ENCODE data around the gene FHAD1. TPM values are rescaled to one million over a fixed set of nuclear protein-coding genes. Genes with fewer than 3 reads are reported as not detected.

Gene FHAD1
- total RNA-seq, 1 donor from 2014 or later, result 1.7 TPM

DNA sequence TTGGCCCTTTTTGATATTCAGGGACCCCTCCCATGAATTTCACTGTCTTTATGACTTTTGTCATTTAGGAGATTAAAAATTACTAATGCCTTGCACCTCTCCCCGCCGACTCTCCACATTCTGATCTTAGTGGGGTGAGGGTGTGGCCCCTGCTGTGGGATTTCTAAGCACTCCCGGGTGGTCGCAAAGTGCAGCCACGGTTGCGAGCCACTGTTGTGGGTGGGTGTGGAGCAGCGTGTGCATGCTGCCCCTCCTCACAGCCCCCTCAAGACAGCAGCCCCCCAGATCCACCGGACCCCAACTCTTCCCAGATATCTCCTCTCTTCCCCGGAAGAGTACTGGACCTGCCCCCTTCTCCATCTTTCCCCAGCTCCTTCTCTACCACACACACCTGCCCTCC lies 96.1 kb downstream of the FHAD1 start:
- TF ChIP-seq, protein P1, sequence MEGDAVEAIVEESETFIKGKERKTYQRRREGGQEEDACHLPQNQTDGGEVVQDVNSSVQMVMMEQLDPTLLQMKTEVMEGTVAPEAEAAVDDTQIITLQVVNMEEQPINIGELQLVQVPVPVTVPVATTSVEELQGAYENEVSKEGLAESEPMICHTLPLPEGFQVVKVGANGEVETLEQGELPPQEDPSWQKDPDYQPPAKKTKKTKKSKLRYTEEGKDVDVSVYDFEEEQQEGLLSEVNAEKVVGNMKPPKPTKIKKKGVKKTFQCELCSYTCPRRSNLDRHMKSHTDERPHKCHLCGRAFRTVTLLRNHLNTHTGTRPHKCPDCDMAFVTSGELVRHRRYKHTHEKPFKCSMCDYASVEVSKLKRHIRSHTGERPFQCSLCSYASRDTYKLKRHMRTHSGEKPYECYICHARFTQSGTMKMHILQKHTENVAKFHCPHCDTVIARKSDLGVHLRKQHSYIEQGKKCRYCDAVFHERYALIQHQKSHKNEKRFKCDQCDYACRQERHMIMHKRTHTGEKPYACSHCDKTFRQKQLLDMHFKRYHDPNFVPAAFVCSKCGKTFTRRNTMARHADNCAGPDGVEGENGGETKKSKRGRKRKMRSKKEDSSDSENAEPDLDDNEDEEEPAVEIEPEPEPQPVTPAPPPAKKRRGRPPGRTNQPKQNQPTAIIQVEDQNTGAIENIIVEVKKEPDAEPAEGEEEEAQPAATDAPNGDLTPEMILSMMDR (conservative IDR thresholded peaks at IDR 0.05), result no peak
- Mint-ChIP-seq H3K27me3 (ENCODE audit: low read depth) (peaks cover 5% of the 10 kb centered on the region), H3K4me1 (peaks cover 10% of the 10 kb centered on the region), H3K4me3 (no peak overlapping the region), H3K9me3 (peaks cover 4% of the 10 kb centered on the region), H3K27ac (ENCODE audit: unreplicated experiment) (no peak overlapping the region), H3K36me3 (ENCODE audit: low read depth) (no peaks in the 10 kb centered on the region)
- DNase-seq (ENCODE audit: low read depth, low spot score), result no peak

DNA sequence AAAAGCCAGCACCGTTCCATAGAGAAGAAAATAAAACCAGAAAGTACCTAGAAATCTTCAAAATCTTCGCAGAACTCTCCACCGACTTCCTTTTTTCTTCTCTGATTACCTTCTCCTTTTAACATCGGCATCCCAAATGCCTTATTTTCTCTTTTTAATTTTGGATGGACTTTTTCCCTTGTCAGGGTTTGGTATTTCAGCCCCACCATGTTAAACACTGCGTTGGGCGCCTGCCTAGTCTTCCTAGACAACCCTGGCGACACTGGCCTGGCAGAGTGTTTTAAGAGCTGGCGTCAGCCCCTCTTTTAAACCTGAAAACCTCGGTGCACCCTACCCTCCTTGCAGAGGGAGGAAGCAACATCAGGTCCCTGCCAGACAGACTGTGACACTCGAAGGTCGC lies 96.7 kb downstream of the FHAD1 start:
- Mint-ChIP-seq H3K27ac (ENCODE audit: unreplicated experiment) (no peak overlapping the region), H3K27me3 (ENCODE audit: low read depth) (peaks cover 5% of the 10 kb centered on the region), H3K4me1 (peaks cover 5% of the 10 kb centered on the region), H3K9me3 (peaks cover 4% of the 10 kb centered on the region), H3K36me3 (ENCODE audit: low read depth) (no peaks in the 10 kb centered on the region), H3K4me3 (no peak overlapping the region)
- TF ChIP-seq, protein P1 (conservative IDR thresholded peaks at IDR 0.05), result no peak
- DNase-seq (ENCODE audit: low read depth, low spot score), result no peak

DNA sequence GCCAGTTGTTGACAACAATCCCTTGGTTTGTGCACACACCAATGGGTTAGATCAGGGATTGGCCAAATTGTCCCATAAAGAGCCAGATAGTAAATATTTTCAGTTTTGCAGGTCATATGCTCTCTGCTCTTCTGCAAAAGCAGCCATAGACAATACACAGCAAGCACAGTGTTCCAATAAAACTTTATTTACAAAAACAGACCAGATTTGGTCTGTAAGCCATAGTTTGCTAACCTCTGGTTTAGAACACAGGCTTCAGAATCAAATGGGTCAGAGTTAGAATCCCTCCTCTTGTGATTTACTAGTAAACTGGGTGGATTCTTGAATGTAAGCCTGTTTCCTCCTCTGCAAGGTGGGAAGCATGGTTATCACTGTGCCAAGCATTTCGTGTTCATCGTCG lies 97.4 kb downstream of the FHAD1 start:
- Mint-ChIP-seq H3K27me3 (ENCODE audit: low read depth) (peaks cover 5% of the 10 kb centered on the region), H3K36me3 (ENCODE audit: low read depth) (no peaks in the 10 kb centered on the region), H3K4me1 (peaks cover 5% of the 10 kb centered on the region), H3K27ac (ENCODE audit: unreplicated experiment) (no peak overlapping the region), H3K9me3 (peaks cover 4% of the 10 kb centered on the region), H3K4me3 (no peak overlapping the region)
- no peak for DNase-seq (ENCODE audit: low read depth, low spot score)
- TF ChIP-seq, protein P1 (conservative IDR thresholded peaks at IDR 0.05), result no peak

DNA sequence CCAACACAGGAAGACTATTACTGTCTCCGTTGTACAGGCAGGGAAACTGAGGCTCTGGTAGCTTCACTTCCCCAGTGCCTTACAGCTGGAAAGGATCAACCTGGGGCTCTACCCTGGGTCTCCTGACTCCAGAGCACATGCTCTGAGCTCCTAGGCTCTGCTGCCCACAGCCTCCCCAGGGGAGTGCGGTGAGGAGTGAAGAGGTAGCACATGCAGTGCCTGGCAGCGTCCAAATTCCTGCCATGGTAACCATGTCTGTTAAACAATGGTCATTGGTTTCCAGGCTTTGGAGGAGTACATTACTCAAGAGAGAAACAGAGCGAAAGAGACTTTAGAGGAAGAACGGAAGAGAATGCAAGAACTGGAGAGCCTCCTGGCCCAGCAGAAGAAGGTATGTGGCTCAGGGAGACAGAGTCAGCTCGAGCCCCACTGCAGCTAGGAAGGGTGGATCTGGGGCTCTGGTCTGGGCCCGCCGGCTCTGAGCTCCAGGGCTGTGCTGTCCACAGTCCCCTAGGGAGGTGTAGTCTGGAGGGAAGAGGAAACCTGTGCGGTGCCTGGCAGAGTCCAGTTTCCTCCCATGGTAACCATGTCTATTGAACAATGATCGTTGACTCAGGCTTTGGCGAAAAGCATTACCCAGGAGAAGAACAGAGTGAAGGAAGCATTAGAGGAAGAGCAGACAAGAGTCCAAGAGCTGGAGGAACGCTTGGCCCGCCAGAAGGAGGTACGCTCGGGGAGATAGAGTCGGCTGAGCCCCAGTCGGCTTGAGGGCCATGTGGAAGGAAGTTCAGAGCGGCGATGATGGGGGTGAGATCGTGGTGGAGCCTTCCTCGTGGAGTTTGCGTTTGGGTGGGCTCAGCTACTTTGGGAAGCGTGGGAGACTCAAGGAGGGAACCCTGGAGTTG lies 98.0 kb downstream of the FHAD1 start:
- TF ChIP-seq, protein P1 (conservative IDR thresholded peaks at IDR 0.05), result no peak
- H3K4me3 Mint-ChIP-seq, result no peak overlapping the region
- H3K9me3 Mint-ChIP-seq, result peaks cover 4% of the 10 kb centered on the region
- H3K27ac Mint-ChIP-seq (ENCODE audit: unreplicated experiment), result peak overlapping the region; percentile 64
- peaks cover 5% of the 10 kb centered on the region for H3K27me3 Mint-ChIP-seq (ENCODE audit: low read depth)
- no peak for DNase-seq (ENCODE audit: low read depth, low spot score)
- peaks cover 6% of the 10 kb centered on the region for H3K4me1 Mint-ChIP-seq
- H3K36me3 Mint-ChIP-seq (ENCODE audit: low read depth), result no peaks in the 10 kb centered on the region

DNA sequence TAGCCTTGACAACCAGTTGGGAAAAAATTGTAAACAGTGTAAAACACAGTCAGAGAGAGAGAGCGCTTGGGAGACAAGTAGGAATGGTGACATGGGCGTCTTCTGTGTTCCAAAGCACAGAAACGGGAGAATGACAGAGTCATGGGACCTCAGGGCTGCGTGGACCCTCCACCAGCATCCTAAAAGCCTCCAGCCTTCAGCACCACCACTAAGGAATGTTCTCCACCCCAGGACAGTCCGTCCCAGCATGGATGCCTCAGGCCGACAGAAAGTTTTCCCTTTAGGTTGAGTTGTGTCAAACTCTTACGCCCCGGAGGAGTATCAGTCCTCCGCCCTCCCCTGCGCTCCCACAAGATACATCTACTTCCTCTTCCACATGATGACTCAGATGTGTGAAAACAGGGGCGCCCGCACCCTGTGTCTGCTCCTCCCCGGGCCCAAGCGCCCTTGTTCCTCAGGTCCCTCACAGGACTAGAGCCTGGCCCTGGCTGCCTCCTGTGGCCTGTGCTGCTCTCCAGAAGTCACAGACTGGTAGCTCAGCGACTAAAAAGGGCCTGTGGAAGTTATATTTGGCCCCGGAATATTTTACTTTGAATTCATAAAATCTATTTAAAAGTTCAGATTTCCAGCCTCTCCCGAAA lies 98.8 kb downstream of the FHAD1 start:
- peaks cover 4% of the 10 kb centered on the region for H3K4me1 Mint-ChIP-seq
- H3K9me3 Mint-ChIP-seq, result no peaks in the 10 kb centered on the region
- peaks cover 5% of the 10 kb centered on the region for H3K27me3 Mint-ChIP-seq (ENCODE audit: low read depth)
- TF ChIP-seq, protein P1 (conservative IDR thresholded peaks at IDR 0.05), result no peak
- no peaks in the 10 kb centered on the region for H3K36me3 Mint-ChIP-seq (ENCODE audit: low read depth)
- no peak overlapping the region for H3K4me3 Mint-ChIP-seq
- DNase-seq (ENCODE audit: low read depth, low spot score), result no peak
- peak overlapping the region; percentile 64 for H3K27ac Mint-ChIP-seq (ENCODE audit: unreplicated experiment)
